NCI-H2227 treated with DMSO at 0.1 percent for 48 hours (cell line): ENCODE data around the gene ABCC5.
"Not testable (repeated sequence)": the region's sequence is repeated elsewhere in the genome, so short reads cannot be mapped to it uniquely, and the experiment has no call there.

Source experiments
- DNase-seq: peaks from one replicate; lab custom pipeline; 2025; lab: John Stamatoyannopoulos, UW

Gene ABCC5

GRCh38 chr3:184017672-184018423, at the start of gene ABCC5:
TSS of gene ABCC5 (minus strand) at chr3:184017884. CDS start at chr3:184014392, 3,492 bp downstream.
- peak; percentile 97 for DNase-seq

DNA sequence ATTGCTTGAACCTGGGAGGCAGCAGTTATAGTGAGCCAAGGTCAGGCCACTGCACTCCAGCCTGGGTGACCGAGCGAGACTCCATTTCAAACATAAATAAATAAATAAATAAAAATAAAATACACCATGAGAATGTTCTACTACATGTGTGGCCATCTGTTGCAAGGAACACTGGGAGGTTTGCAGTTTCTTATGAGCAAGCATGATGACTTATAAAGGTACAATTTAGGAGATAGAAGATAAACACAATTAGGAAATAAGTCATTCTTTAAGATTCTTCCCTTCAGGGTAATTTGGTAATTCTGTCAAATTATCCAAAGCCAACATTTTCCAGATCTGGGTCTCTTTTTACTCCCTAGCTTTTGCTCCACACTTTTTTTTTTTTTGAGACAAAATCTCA, 48.5 kb upstream of the ABCC5 start:
- no peak for DNase-seq

- DNase-seq: no peak
Observed at GRCh38 chr3:184062637-184063036, 45.0 kb upstream of the ABCC5 start.

DNA sequence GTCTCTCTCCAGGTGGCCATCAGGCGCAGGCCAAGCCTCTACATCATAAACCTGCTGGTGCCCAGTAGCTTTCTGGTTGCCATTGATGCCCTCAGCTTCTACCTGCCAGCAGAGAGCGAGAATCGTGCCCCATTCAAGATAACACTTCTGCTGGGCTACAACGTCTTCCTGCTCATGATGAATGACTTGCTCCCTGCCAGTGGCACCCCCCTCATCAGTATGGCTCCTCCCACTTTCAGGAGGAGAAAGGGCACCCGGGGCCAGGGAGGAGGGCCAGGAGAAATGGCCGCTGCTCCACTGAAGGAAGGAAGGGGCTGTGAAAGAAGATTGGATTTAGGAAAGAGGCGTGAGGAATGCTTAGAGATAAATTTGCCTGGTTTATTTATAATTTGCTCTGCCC, 41.7 kb upstream of the ABCC5 start:
- DNase-seq: no peak

DNA sequence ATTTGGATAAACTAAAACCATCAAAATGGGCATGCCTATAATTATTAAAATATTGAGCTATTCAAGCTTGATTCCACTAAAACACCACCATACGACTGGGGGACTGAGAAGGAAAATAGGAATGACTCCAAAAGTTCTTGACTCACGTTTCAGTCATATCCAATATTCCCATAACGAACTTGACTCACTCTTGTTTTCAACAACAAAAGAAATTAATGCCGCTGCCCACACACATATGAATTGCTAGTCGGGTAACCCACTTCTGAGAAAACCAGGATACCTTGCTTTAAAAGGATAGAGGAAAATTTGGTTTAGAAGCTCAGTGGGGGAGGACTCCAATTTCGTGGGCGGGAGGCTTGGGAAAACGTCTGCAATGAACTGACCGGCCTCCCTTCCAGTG, 40.3 kb upstream of the ABCC5 start:
- DNase-seq: no peak

- no peak for DNase-seq
Observed at GRCh38 chr3:184052767-184053166, 35.1 kb upstream of the ABCC5 start, which contains the start of gene HTR3C. TSS of gene HTR3C (plus strand) at chr3:184053047. CDS start at chr3:184053081, 34 bp downstream.

GRCh38 chr3:184050217-184050847, 32.6 kb upstream of the ABCC5 start:
- no peak for DNase-seq

DNA sequence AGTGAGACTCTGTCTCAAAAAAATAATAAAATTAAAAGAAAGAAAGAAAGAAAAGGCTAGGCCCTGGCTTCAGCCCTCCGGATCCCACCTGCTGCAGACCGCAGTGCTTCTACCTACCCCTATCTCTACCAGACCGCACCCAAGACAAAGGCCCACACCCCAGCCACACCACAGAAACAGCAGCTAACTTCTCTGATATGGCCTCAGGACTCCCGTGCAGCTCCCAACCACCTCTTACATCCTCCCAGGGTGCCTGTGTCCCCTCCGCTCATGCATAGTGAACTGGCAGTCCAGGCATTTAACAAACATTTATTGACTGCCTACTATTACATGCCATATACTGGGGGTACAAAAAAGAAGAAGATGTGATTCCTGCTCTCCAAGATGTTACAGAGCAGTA, 28.3 kb upstream of the ABCC5 start:
- no peak for DNase-seq

DNA sequence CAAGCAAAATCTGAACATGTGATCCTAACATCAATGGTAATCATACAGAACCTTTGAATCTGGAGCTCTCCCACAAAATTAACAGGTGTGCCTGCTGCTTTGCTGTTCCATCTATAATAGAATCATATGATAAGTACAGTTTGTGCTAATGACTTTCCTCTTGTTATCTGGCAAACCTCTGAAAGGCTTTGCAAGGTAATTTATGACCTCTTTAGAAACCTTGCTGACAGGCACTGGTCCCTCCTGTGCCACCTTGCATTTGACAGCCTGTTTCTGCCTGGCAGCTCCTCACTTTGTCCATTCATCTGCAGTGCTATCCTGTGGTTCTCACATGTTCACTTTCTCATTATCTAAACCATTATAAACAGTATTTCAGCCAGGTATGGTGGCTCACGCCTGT, 24.9 kb upstream of the ABCC5 start:
- peak; percentile 63 for DNase-seq

DNA sequence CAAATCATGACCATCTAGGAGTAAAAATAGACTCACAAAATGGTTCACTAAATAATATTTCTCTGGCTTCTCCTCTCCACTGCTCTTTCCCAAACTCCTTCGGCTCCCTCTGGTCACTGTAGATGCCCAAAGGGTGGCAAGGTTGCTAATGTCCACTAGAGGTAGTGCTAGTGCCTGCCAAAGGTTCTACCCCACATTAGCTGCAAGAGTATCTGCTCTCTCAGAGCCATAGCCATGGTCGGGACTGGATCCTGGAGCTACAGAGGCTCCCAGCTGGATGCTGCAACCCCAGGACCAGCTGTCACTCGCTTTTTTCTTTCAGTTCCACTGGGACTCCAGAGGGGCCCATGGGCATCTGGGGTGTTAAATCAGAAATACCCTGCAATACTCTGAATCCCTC, 22.3 kb upstream of the ABCC5 start:
- no peak for DNase-seq

- DNase-seq: peak; percentile 62
Observed at GRCh38 chr3:184039414-184039813, 21.7 kb upstream of the ABCC5 start.

DNA sequence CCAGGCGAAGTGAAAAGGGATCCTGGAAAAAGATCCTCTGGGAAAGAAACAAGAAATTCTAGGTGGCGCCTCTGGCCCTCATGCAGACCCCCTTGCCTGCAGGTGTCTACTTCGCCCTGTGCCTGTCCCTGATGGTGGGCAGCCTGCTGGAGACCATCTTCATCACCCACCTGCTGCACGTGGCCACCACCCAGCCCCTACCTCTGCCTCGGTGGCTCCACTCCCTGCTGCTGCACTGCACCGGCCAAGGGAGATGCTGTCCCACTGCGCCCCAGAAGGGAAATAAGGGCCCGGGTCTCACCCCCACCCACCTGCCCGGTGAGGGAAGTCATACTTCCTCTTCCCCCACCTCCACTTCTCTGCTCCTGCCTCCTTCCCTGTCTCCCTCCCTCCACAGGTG, 20.6 kb upstream of the ABCC5 start:
- DNase-seq: not testable (repeated sequence)

- DNase-seq: no peak
Observed at GRCh38 chr3:184037816-184038215, 20.1 kb upstream of the ABCC5 start.

DNA sequence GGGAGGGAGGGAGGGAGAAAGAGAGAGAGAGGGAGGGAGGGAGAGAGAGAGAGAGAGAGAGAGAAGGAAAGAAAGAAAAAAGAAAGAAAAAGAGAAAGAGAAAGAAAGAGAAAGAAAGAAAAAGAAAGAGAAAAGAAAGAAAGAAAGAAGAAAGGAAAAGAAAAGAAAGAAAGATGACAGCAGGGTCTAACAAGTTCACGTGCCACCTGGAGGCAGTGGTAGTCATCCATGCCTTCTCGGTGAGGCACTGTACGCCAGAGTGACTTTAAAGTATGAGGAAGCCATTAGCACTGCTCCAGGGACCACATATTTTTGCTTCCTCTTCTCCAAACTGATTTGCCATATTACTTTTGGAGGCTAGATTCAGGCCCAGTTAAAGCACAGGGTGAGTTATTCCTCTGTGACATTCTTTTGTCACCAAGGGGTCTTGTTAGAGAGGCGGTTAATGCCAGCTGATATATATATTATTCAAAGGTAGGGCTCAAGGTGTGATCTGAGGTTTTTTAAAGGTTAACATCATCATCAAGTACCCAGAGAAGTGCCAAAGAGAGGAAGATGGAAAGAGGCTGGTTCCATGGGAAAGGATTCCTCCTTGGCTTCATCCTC, 13.6 kb upstream of the ABCC5 start, which contains the start of gene HTR3D:
HTR3D (plus strand) TSS at position 556 of the 606 bp plus-strand sequence; CDS start at position 556, 0 bp downstream.
- no peak for DNase-seq

DNA sequence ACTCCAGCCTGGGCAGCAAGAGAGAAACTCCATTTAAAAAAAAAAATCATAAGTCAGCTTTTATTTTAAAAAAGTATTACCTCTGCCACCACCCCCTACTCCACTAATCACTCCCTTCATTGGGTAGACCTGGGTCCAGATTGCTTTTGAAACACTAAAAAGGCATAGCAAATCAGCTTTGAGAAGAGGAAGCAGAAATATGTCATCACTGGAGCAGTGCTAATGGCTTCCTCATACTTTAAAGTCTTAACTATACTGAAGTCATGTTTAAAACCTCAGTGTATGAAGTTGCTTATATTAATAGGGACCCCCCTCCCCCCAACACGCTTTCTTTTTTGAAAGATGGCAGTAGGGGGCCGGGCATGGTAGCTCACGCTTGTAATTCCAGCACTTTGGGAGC, 12.9 kb upstream of the ABCC5 start:
- no peak for DNase-seq

GRCh38 chr3:184029443-184029842, 11.8 kb upstream of the ABCC5 start:
- no peak for DNase-seq

DNA sequence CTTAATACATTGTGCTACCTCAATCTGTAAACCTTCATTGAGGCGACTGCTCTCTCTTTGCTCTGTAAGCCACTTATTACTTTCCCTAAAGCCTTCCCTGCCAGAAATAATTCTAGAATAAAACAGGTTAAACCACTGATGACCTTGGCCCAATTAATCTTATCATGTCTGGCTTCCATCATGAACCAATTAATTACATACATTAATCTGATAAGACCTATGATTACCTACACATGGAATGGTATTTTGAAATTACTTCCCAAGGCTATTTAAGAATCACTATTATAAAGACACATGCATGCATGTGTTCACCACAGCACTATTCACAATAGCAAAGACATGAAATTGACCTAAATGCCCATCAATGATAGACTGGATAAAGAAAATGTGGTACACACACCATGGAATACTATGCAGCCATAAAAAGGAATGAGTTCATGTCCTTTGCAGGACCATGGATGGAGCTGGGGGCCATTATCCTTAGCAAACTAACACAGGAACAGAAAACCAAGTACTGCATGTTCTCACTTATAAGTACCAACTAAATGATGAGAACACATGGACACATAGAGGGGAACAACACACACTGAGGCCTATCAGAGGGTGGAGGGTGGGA, 10.7 kb upstream of the ABCC5 start:
- not testable (repeated sequence) for DNase-seq

DNA sequence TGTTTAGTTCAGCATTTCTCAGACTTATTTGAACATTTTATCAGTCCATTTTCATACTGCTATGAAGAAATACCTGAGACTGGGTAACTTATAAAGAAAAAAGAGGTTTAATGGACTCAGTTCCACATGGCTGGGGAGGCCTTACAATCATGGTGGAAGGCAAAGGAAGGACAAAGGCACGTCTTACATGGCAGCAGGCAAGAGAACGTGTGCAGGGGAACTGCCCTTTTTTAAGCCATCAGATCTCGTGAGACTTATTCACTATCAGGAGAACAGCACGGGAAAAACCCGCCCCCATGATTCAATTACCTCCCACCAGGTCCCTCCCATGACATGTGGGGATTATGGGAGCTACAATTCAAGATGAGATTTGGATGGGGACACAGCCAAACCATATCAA, 7.6 kb upstream of the ABCC5 start:
- DNase-seq: not testable (repeated sequence)

- no peak for DNase-seq
Observed at GRCh38 chr3:184022323-184022722, 4.6 kb upstream of the ABCC5 start.

- no peak for DNase-seq
Observed at GRCh38 chr3:184018424-184018973, 815 bp upstream of the ABCC5 start.

- peak; percentile 61 for DNase-seq
Observed at GRCh38 chr3:184016811-184017671, 643 bp downstream of the ABCC5 start.
